ENCODE measurements around the gene SEZ6L.

- TF ChIP-seq, protein P1, sequence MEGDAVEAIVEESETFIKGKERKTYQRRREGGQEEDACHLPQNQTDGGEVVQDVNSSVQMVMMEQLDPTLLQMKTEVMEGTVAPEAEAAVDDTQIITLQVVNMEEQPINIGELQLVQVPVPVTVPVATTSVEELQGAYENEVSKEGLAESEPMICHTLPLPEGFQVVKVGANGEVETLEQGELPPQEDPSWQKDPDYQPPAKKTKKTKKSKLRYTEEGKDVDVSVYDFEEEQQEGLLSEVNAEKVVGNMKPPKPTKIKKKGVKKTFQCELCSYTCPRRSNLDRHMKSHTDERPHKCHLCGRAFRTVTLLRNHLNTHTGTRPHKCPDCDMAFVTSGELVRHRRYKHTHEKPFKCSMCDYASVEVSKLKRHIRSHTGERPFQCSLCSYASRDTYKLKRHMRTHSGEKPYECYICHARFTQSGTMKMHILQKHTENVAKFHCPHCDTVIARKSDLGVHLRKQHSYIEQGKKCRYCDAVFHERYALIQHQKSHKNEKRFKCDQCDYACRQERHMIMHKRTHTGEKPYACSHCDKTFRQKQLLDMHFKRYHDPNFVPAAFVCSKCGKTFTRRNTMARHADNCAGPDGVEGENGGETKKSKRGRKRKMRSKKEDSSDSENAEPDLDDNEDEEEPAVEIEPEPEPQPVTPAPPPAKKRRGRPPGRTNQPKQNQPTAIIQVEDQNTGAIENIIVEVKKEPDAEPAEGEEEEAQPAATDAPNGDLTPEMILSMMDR (IDR thresholded peaks at IDR 0.05; ENCODE audit: poor library complexity), result no peak
- TF ChIP-seq EZH2phosphoT487 (IDR thresholded peaks at IDR 0.05; ENCODE audit: low read depth, severe bottlenecking, unreplicated experiment) (no peak), EZH2 (IDR thresholded peaks at IDR 0.05; ENCODE audit: borderline replicate concordance) (no peak)
These were observed 193.2 kb downstream of the SEZ6L start for GRCh38 chr22:26362471-26362870.

Data from hepatocyte (in vitro differentiated cells).